Measurements from ENCODE around the gene PCDHGB4. TPM values are rescaled to one million over a fixed set of nuclear protein-coding genes. Genes with fewer than 3 reads are reported as not detected.

The PCDHGB4 gene
- total and polyA plus RNA-seq, 2 donors from 2014 or later, result 1.0 to 6.1 TPM

DNA sequence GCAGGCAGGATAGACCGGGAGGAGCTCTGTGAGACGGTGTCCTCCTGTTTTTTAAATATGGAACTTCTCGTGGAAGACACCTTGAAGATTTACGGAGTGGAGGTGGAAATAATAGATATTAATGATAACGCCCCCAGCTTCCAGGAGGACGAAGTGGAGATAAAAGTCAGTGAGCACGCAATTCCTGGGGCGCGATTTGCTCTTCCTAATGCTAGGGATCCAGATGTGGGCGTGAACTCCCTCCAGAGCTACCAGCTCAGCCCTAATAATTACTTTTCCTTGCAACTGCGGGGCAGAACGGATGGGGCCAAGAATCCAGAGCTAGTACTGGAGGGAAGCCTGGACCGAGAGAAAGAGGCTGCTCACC lies 34.0 kb downstream of the PCDHGB4 start:
- Histone ChIP-seq H3K27ac (ENCODE audit: low read depth in 2 of 2, low read length in 2 of 2) (no peak overlapping the region), H3K9me3 (ENCODE audit: control insufficient read depth in 2 of 3, insufficient read depth in 1 of 3, low read length in 3 of 3) (peaks cover 7 to 79% (median 45%) of the 10 kb centered on the region in 3 donors), H3K4me3 (ENCODE audit: low read length in 3 of 3) (peak overlapping the region in 2 of 3 donors; percentile 14 to 15), H3K27me3 (ENCODE audit: control insufficient read depth, insufficient read depth, low read length) (no peaks in the 10 kb centered on the region), H3K36me3 (ENCODE audit: control insufficient read depth in 2 of 3, insufficient read depth in 3 of 3, low read length in 3 of 3) (no peaks in the 10 kb centered on the region), H3K4me1 (ENCODE audit: control insufficient read depth in 2 of 3, insufficient read depth in 2 of 3, low read depth in 1 of 3, low read length in 3 of 3) (no peaks in the 10 kb centered on the region), H3K9ac (ENCODE audit: low read length in 3 of 3) (no peak overlapping the region)
- FAIRE-seq (no peak), DNase-seq (no peak)
- intact Hi-C loops (cut with DNase I), result no loop called here
- TF ChIP-seq, protein P1, sequence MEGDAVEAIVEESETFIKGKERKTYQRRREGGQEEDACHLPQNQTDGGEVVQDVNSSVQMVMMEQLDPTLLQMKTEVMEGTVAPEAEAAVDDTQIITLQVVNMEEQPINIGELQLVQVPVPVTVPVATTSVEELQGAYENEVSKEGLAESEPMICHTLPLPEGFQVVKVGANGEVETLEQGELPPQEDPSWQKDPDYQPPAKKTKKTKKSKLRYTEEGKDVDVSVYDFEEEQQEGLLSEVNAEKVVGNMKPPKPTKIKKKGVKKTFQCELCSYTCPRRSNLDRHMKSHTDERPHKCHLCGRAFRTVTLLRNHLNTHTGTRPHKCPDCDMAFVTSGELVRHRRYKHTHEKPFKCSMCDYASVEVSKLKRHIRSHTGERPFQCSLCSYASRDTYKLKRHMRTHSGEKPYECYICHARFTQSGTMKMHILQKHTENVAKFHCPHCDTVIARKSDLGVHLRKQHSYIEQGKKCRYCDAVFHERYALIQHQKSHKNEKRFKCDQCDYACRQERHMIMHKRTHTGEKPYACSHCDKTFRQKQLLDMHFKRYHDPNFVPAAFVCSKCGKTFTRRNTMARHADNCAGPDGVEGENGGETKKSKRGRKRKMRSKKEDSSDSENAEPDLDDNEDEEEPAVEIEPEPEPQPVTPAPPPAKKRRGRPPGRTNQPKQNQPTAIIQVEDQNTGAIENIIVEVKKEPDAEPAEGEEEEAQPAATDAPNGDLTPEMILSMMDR (IDR thresholded peaks at IDR 0.05; ENCODE audit: borderline replicate concordance, extremely low read depth, insufficient read depth), result no peak

DNA sequence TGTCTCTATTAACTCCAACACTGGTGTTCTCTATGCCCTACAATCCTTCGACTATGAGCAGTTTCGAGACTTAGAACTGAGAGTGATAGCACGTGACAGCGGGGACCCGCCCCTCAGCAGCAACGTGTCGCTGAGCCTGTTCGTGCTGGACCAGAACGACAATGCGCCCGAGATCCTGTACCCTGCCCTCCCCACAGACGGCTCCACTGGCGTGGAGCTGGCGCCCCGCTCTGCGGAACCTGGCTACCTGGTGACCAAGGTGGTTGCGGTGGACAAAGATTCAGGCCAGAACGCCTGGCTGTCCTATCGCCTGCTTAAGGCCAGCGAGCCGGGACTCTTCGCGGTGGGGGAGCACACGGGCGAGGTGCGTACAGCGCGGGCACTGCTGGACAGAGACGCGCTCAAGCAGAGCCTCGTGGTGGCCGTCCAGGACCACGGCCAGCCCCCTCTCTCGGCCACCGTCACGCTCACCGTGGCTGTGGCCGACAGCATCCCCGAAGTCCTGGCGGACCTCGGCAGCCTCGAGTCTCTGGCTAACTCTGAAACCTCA lies 35.3 kb downstream of the PCDHGB4 start:
- Histone ChIP-seq H3K36me3 (ENCODE audit: control insufficient read depth in 2 of 3, insufficient read depth in 3 of 3, low read length in 3 of 3) (no peaks in the 10 kb centered on the region), H3K9ac (ENCODE audit: low read length in 3 of 3) (no peak overlapping the region), H3K27me3 (ENCODE audit: control insufficient read depth, insufficient read depth, low read length) (no peaks in the 10 kb centered on the region), H3K4me1 (ENCODE audit: control insufficient read depth in 2 of 3, insufficient read depth in 2 of 3, low read depth in 1 of 3, low read length in 3 of 3) (no peaks in the 10 kb centered on the region), H3K27ac (ENCODE audit: low read depth in 2 of 2, low read length in 2 of 2) (no peak overlapping the region), H3K4me3 (ENCODE audit: low read length in 3 of 3) (no peak overlapping the region), H3K9me3 (ENCODE audit: control insufficient read depth in 2 of 3, insufficient read depth in 1 of 3, low read length in 3 of 3) (peaks cover 9 to 92% (median 53%) of the 10 kb centered on the region in 3 donors)
- no peak for FAIRE-seq
- TF ChIP-seq, protein P1 (IDR thresholded peaks at IDR 0.05; ENCODE audit: borderline replicate concordance, extremely low read depth, insufficient read depth), result no peak
- intact Hi-C loops (cut with DNase I), result no loop called here
- no peak for DNase-seq

DNA sequence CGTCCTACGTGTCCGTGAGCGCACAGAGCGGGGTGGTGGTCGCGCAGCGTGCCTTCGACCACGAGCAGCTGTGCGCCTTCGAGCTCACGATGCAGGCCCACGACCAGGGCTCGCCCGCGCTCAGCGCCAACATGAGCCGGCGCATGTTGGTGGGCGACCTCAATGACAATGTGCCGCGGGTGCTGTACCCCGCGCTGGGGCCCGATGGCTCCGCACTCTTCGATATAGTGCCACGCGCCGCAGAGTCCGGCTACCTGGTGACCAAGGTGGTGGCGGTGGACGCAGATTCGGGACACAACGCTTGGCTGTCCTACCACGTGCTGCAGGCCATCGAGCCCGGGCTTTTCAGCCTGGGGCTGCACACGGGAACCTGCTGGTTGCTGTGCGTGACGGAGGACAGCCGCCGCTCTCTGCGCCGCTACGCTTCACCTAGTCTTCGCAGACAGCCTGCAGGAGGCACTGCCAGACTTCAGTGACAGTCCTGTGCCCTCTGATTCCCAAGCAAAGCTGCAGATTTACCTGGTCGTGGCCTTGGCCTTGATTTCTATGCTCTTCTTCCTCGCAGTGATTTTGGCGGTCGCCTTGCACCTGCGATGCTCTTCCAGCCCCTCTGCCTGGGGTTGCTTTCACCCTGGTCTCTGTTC lies 40.4 kb downstream of the PCDHGB4 start:
- intact Hi-C loops (cut with DNase I), result no loop called here

More for the DNA sequence above, 40.4 kb downstream of the PCDHGB4 start:
- DNase-seq, result no peak
- no peak for FAIRE-seq
- H3K4me3 ChIP-seq (ENCODE audit: low read length in 3 of 3), result peak overlapping the region in 1 of 3 donors; percentile 19
- H3K27me3 ChIP-seq (ENCODE audit: control insufficient read depth, insufficient read depth, low read length), result no peaks in the 10 kb centered on the region
- TF ChIP-seq, protein P1 (IDR thresholded peaks at IDR 0.05; ENCODE audit: borderline replicate concordance, extremely low read depth, insufficient read depth), result no peak
- H3K36me3 ChIP-seq (ENCODE audit: control insufficient read depth in 2 of 3, insufficient read depth in 3 of 3, low read length in 3 of 3), result no peaks in the 10 kb centered on the region
- H3K9ac ChIP-seq (ENCODE audit: low read length in 3 of 3), result no peak overlapping the region
- peaks cover 7 to 79% (median 33%) of the 10 kb centered on the region in 3 donors for H3K9me3 ChIP-seq (ENCODE audit: control insufficient read depth in 2 of 3, insufficient read depth in 1 of 3, low read length in 3 of 3)
- no peak overlapping the region for H3K27ac ChIP-seq (ENCODE audit: low read depth in 2 of 2, low read length in 2 of 2)
- no peaks in the 10 kb centered on the region for H3K4me1 ChIP-seq (ENCODE audit: control insufficient read depth in 2 of 3, insufficient read depth in 2 of 3, low read depth in 1 of 3, low read length in 3 of 3)

Measured in kidney (tissue), 14 donors.